ENCODE data around the gene MYO1B. TPM values are rescaled to one million over a fixed set of nuclear protein-coding genes. Genes with fewer than 3 reads are reported as not detected.

MYO1B gene
- total RNA-seq, 3 donors from 2014 or later = 35.1 to 64.8 (median 54.6) TPM

DNA sequence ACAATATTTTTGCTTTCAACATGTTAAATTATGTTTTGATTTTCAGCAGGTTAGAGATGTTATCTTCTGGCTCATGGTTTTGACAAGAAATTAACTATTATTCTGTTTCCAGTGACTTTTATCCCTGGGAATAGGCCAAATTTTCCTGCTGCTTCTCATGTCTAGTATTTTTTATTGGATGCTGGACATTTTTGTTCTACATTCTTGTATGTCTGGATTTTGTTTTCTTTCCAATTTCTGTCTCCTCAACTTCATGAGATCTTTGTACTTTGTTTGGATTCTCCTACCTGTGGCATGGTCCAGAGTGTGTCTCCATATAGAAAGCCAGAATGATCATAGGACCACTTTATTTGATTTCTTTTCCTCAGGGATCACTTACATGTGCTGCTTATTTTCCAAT is 33.1 kb upstream of the MYO1B start:
- Histone ChIP-seq H3K9me3 (peaks cover 8% of the 10 kb centered on the region), H3K36me3 (ENCODE audit: low read depth) (no peaks in the 10 kb centered on the region), H3K4me1 (ENCODE audit: low read depth) (peaks cover 11% of the 10 kb centered on the region), H3K4me3 (no peak overlapping the region)
- ATAC-seq (no peak), DNase-seq (no peak)
- TF ChIP-seq, protein P1, sequence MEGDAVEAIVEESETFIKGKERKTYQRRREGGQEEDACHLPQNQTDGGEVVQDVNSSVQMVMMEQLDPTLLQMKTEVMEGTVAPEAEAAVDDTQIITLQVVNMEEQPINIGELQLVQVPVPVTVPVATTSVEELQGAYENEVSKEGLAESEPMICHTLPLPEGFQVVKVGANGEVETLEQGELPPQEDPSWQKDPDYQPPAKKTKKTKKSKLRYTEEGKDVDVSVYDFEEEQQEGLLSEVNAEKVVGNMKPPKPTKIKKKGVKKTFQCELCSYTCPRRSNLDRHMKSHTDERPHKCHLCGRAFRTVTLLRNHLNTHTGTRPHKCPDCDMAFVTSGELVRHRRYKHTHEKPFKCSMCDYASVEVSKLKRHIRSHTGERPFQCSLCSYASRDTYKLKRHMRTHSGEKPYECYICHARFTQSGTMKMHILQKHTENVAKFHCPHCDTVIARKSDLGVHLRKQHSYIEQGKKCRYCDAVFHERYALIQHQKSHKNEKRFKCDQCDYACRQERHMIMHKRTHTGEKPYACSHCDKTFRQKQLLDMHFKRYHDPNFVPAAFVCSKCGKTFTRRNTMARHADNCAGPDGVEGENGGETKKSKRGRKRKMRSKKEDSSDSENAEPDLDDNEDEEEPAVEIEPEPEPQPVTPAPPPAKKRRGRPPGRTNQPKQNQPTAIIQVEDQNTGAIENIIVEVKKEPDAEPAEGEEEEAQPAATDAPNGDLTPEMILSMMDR (IDR thresholded peaks at IDR 0.05) = no peak
- intact Hi-C loops (cut with DNase I, micrococcal nuclease) = no loop called here

DNA sequence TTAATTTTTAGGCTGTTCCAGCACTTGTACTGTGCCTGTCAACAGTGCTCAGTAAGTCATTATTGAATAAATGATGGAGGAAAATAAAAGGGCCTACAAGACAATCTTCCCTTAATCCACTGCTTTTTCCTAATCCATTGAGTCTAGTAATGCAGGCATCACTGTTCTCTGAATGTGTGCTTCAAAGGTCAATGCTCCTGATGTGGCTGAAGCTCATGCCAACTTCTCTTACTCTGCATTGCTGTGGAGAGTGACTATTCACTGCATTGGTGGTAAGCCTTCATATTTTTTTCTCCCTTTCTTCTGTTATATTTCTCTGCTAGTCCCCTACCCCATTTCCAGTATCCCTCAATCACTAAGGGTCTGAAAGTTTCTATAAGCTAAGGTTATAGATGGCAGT is 31.9 kb upstream of the MYO1B start:
- intact Hi-C loops (cut with DNase I, micrococcal nuclease) = no loop called here
- ATAC-seq (no peak), DNase-seq (no peak)
- peaks cover 8% of the 10 kb centered on the region for H3K9me3 ChIP-seq
- H3K36me3 ChIP-seq (ENCODE audit: low read depth) = no peaks in the 10 kb centered on the region
- TF ChIP-seq, protein P1 (IDR thresholded peaks at IDR 0.05) = no peak
- no peak overlapping the region for H3K4me3 ChIP-seq
- peaks cover 17% of the 10 kb centered on the region for H3K4me1 ChIP-seq (ENCODE audit: low read depth)

DNA sequence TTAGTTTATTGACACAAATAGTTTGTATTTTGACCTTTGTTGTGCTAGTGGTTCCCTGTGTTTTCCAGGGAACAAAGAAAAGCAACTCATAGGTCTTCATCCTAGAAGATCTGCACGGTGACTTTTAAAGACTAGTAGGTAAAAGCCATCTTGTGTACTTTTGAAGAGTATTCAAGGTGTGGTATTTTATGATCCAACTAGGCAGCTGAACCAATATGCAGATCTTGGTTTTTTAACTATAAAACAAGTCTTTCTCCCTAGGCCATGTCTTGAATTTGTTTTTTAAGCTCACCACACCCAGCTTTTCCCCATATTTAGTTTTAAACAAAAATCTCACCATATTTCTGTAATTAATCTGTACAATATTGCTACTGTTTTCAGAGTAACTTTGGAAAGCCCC is 30.0 kb upstream of the MYO1B start:
- peaks cover 8% of the 10 kb centered on the region for H3K9me3 ChIP-seq
- TF ChIP-seq, protein P1 (IDR thresholded peaks at IDR 0.05) = no peak
- intact Hi-C loops (cut with DNase I, micrococcal nuclease) = no loop called here

DNA sequence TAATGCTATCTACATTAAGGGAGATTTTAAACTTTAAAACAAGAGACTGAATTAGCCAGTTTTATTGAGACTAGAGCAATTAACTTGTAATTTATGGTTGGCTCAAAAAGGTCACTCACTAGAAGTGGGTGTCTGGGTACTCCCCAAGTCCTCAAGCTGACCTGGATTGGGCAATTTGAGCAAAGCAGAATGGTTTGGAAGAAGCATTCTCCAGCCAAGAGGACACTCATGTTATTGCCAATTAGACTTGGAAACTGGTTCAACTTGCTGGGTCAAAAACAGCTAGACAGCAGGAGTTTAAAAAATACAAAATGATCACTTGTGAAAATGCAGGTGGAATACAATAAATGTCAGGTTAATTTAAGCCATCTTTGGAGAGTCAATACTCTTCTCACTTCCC is 29.5 kb upstream of the MYO1B start:
- peaks cover 8% of the 10 kb centered on the region for H3K9me3 ChIP-seq
- H3K4me3 ChIP-seq = no peak overlapping the region
- DNase-seq (no peak), ATAC-seq (no peak)
- intact Hi-C loops (cut with DNase I, micrococcal nuclease) = no loop called here
- H3K36me3 ChIP-seq (ENCODE audit: low read depth) = no peaks in the 10 kb centered on the region
- H3K4me1 ChIP-seq (ENCODE audit: low read depth) = peaks cover 17% of the 10 kb centered on the region
- TF ChIP-seq, protein P1 (IDR thresholded peaks at IDR 0.05) = no peak

More for the DNA sequence above, 30.0 kb upstream of the MYO1B start:
- H3K4me1 ChIP-seq (ENCODE audit: low read depth) = peaks cover 17% of the 10 kb centered on the region
- no peak overlapping the region for H3K4me3 ChIP-seq
- H3K36me3 ChIP-seq (ENCODE audit: low read depth) = no peaks in the 10 kb centered on the region
- peak; percentile 63 for ATAC-seq
- DNase-seq = no peak

DNA sequence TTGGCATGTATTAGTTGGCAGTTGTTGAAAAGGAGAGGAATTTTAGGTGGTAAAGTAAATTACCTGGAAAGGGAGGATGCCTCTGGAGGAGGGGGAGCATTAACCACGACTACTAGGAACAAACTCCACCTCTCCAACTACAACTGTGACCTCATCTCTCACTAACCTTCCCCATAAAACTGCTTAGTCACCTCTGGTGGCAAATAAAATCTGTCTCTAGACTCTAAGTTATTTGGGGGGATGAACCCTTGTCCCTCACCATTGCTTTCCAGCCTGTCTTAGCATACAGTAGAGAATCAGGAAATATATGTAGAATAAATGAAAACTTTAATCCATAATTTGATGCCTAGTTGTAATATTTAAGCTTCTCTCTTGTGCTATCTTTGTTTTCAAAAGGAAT is 27.6 kb upstream of the MYO1B start:
- ATAC-seq (peak; percentile 89), DNase-seq (no peak)
- Histone ChIP-seq H3K9me3 (no peaks in the 10 kb centered on the region), H3K4me1 (ENCODE audit: low read depth) (peaks cover 17% of the 10 kb centered on the region), H3K4me3 (no peak overlapping the region), H3K36me3 (ENCODE audit: low read depth) (no peaks in the 10 kb centered on the region)
- TF ChIP-seq, protein P1 (IDR thresholded peaks at IDR 0.05) = no peak
- intact Hi-C loops (cut with DNase I, micrococcal nuclease) = no loop called here

DNA sequence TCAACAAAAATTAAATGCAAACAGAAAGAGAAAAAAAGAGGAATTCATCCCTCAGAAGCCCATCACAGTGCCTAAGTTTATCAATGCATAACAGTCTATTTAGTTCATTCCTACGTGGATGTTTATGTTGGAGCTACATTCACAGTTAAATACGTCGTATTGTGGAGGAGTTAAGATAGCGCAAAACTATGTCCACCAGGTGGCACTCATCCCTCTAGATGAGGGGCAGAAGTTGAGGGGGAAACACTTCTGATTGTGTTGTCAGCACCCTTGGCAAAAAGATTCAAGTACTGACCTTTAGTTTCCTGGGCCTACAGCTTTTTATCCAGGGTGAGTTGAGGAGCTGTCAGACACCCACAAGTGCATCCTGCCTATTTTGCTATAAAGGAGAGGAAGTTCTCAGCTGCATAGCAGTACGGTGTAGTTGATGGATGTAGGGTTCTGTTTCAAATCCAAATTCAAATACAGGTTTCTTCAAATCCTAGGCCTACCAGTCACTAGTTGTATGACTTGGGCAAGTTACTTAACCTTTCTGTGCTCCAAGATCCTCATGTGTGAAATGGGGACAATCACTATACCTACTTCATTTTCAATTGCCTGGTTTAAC is 26.8 kb upstream of the MYO1B start:
- intact Hi-C loops (cut with DNase I, micrococcal nuclease) = no loop called here
- TF ChIP-seq, protein P1 (IDR thresholded peaks at IDR 0.05) = peak; percentile 43
- H3K4me3 ChIP-seq = no peak overlapping the region
- H3K4me1 ChIP-seq (ENCODE audit: low read depth) = peaks cover 17% of the 10 kb centered on the region
- no peaks in the 10 kb centered on the region for H3K9me3 ChIP-seq
- H3K36me3 ChIP-seq (ENCODE audit: low read depth) = no peaks in the 10 kb centered on the region
- ATAC-seq (peak; percentile 66), DNase-seq (peak in 1 of 3 donors; percentile 77)

Data from mucosa of descending colon (tissue), 3 donors.